Measurements from ENCODE around the gene RIPOR1. TPM values are rescaled to one million over a fixed set of nuclear protein-coding genes. Genes with fewer than 3 reads are reported as not detected.
A peak's percentile ranks its signal among the peaks of the same experiment; 100 is the strongest.
"Not testable (repeated sequence)": the region's sequence is repeated elsewhere in the genome, so short reads cannot be mapped to it uniquely, and the experiment has no call there.

RIPOR1 gene
- total RNA-seq, 1 donor from 2014 or later, result 112 TPM

GRCh38 chr16:67530013-67530939, 1.6 kb downstream of the RIPOR1 start:
- Histone ChIP-seq H3K4me1 (peaks cover 62% of the 10 kb centered on the region), H3K27ac (peak overlapping the region; percentile 93), H3K36me3 (no peaks in the 10 kb centered on the region), H3K9me3 (no peaks in the 10 kb centered on the region), H3K4me3 (peak overlapping the region; percentile 76), H3K27me3 (ENCODE audit: low read depth) (no peaks in the 10 kb centered on the region)
- peak; percentile 84 for DNase-seq
- no peak for TF ChIP-seq CTCF (IDR thresholded peaks at IDR 0.05)
- intact Hi-C loops (cut with DNase I), result no loop called here
- ATAC-seq, result peak; percentile 82 to 86

- H3K27ac ChIP-seq, result peak overlapping the region; percentile 93
- H3K4me1 ChIP-seq, result peaks cover 70% of the 10 kb centered on the region
- TF ChIP-seq CTCF (IDR thresholded peaks at IDR 0.05), result no peak
- H3K27me3 ChIP-seq (ENCODE audit: low read depth), result no peaks in the 10 kb centered on the region
- peak overlapping the region; percentile 76 for H3K4me3 ChIP-seq
- no peaks in the 10 kb centered on the region for H3K9me3 ChIP-seq
- DNase-seq (no peak), ATAC-seq (peak in 1 of 2 donors; percentile 22)
- H3K36me3 ChIP-seq, result no peaks in the 10 kb centered on the region
- intact Hi-C loops (cut with DNase I), result no loop called here
These were observed 2.6 kb downstream of the RIPOR1 start for GRCh38 chr16:67531247-67531646.

- Histone ChIP-seq H3K4me3 (no peak overlapping the region), H3K9me3 (no peaks in the 10 kb centered on the region), H3K4me1 (peaks cover 82% of the 10 kb centered on the region), H3K36me3 (no peaks in the 10 kb centered on the region), H3K27ac (no peak overlapping the region), H3K27me3 (ENCODE audit: low read depth) (no peaks in the 10 kb centered on the region)
- no peak for ATAC-seq
- no peak for TF ChIP-seq CTCF (IDR thresholded peaks at IDR 0.05)
- intact Hi-C loops (cut with DNase I), result no loop called here
- DNase-seq, result no peak
These were observed 4.5 kb downstream of the RIPOR1 start for GRCh38 chr16:67533024-67533560.

GRCh38 chr16:67533987-67534386, 5.4 kb downstream of the RIPOR1 start:
- H3K4me1 ChIP-seq, result peaks cover 87% of the 10 kb centered on the region
- H3K9me3 ChIP-seq; ATAC-seq; H3K27me3 ChIP-seq (ENCODE audit: low read depth); H3K27ac ChIP-seq; H3K4me3 ChIP-seq; H3K36me3 ChIP-seq; intact Hi-C loops (cut with DNase I); DNase-seq: not testable (repeated sequence)

- no peaks in the 10 kb centered on the region for H3K9me3 ChIP-seq
- peaks cover 88% of the 10 kb centered on the region for H3K4me1 ChIP-seq
- no peak overlapping the region for H3K27ac ChIP-seq
- ATAC-seq (no peak), DNase-seq (no peak)
- H3K4me3 ChIP-seq, result no peak overlapping the region
- no peak for TF ChIP-seq CTCF (IDR thresholded peaks at IDR 0.05)
- no peaks in the 10 kb centered on the region for H3K27me3 ChIP-seq (ENCODE audit: low read depth)
- peaks cover 10% of the 10 kb centered on the region for H3K36me3 ChIP-seq
- intact Hi-C loops (cut with DNase I), result no loop called here
These were observed 5.8 kb downstream of the RIPOR1 start for GRCh38 chr16:67534431-67534830.

GRCh38 chr16:67535201-67535600, 6.6 kb downstream of the RIPOR1 start:
- H3K36me3 ChIP-seq, result peaks cover 18% of the 10 kb centered on the region
- TF ChIP-seq CTCF (IDR thresholded peaks at IDR 0.05), result no peak
- no peaks in the 10 kb centered on the region for H3K27me3 ChIP-seq (ENCODE audit: low read depth)
- DNase-seq (no peak), ATAC-seq (no peak)
- no peak overlapping the region for H3K27ac ChIP-seq
- intact Hi-C loops (cut with DNase I), result no loop called here
- peaks cover 90% of the 10 kb centered on the region for H3K4me1 ChIP-seq
- no peaks in the 10 kb centered on the region for H3K9me3 ChIP-seq
- H3K4me3 ChIP-seq, result no peak overlapping the region

All from lower lobe of right lung (tissue), 2 donors.